ENCODE measurements around the gene NOD2. TPM values are rescaled to one million over a fixed set of nuclear protein-coding genes. Genes with fewer than 3 reads are reported as not detected.

Gene NOD2
- total RNA-seq, 2 experiments from 2014 or later: 3.3 to 3.8 TPM

GRCh38 chr16:50684823-50685461, 8.5 kb upstream of the NOD2 start:
- Mint-ChIP-seq H3K4me3 (peak overlapping the region; percentile 36), H3K27me3 (no peaks in the 10 kb centered on the region), H3K36me3 (ENCODE audit: low read depth) (peaks cover 12% of the 10 kb centered on the region), H3K4me1 (peaks cover 63% of the 10 kb centered on the region), H3K27ac (peak overlapping the region; percentile 87), H3K9me3 (peaks cover 2% of the 10 kb centered on the region)
- DNase-seq: peak; percentile 38
- ChIA-PET POLR2A (interaction anchor here (0.9 kb wide), 1 partner anchor 18 kb away, joined by 4 read pairs; no protein-coding TSS in a partner anchor), CTCF (interaction anchor here (1.2 to 12.2 kb wide), 5 partner anchors 11 to 660 kb away, joined by 3 to 224 read pairs (median 6); partner anchors contain the start of gene CNEP1R1)

GRCh38 chr16:50685462-50686063, 7.8 kb upstream of the NOD2 start:
- no peak for DNase-seq
- ChIA-PET POLR2A (interaction anchor here (0.9 kb wide), 1 partner anchor 18 kb away, joined by 4 read pairs; no protein-coding TSS in a partner anchor), CTCF (interaction anchor here (0.7 to 12.2 kb wide), 5 partner anchors 11 to 120 kb away, joined by 3 to 224 read pairs (median 4); no protein-coding TSS in a partner anchor)
- no peak overlapping the region for H3K4me3 Mint-ChIP-seq
- H3K9me3 Mint-ChIP-seq: peaks cover 2% of the 10 kb centered on the region
- H3K4me1 Mint-ChIP-seq: peaks cover 58% of the 10 kb centered on the region
- no peaks in the 10 kb centered on the region for H3K27me3 Mint-ChIP-seq
- H3K36me3 Mint-ChIP-seq (ENCODE audit: low read depth): peaks cover 8% of the 10 kb centered on the region
- peak overlapping the region; percentile 87 for H3K27ac Mint-ChIP-seq

- Mint-ChIP-seq H3K27me3 (peaks cover 2% of the 10 kb centered on the region), H3K4me3 (no peak overlapping the region), H3K27ac (no peak overlapping the region), H3K9me3 (peaks cover 2% of the 10 kb centered on the region), H3K4me1 (peaks cover 49% of the 10 kb centered on the region), H3K36me3 (ENCODE audit: low read depth) (peaks cover 6% of the 10 kb centered on the region)
- POLR2A ChIA-PET: no interaction called here
- CTCF ChIA-PET: interaction anchor here (5.2 to 12.2 kb wide), 2 partner anchors 8 to 20 kb away, joined by 24 to 224 read pairs; no protein-coding TSS in a partner anchor
- DNase-seq: no peak
Measured at GRCh38 chr16:50688083-50688482, 5.3 kb upstream of the NOD2 start.

- Mint-ChIP-seq H3K27me3 (peaks cover 2% of the 10 kb centered on the region), H3K4me1 (peaks cover 43% of the 10 kb centered on the region), H3K27ac (no peak overlapping the region), H3K36me3 (ENCODE audit: low read depth) (peaks cover 6% of the 10 kb centered on the region), H3K4me3 (no peak overlapping the region), H3K9me3 (no peaks in the 10 kb centered on the region)
- ChIA-PET CTCF (interaction anchor here (0.8 kb wide), 1 partner anchor 17 kb away, joined by 3 read pairs; no protein-coding TSS in a partner anchor), POLR2A (no interaction called here)
- no peak for DNase-seq
Measured at GRCh38 chr16:50688867-50689266, 4.5 kb upstream of the NOD2 start.

GRCh38 chr16:50690177-50690576, 3.2 kb upstream of the NOD2 start:
- H3K36me3 Mint-ChIP-seq (ENCODE audit: low read depth): no peaks in the 10 kb centered on the region
- no peak overlapping the region for H3K27ac Mint-ChIP-seq
- no peak overlapping the region for H3K4me3 Mint-ChIP-seq
- H3K9me3 Mint-ChIP-seq: no peaks in the 10 kb centered on the region
- peaks cover 41% of the 10 kb centered on the region for H3K4me1 Mint-ChIP-seq
- CTCF ChIA-PET: no interaction called here
- POLR2A ChIA-PET: no interaction called here
- no peak for DNase-seq
- H3K27me3 Mint-ChIP-seq: peaks cover 2% of the 10 kb centered on the region

- Mint-ChIP-seq H3K27me3 (peaks cover 4% of the 10 kb centered on the region), H3K27ac (peak overlapping the region; percentile 20), H3K4me3 (peak overlapping the region; percentile 47), H3K9me3 (no peaks in the 10 kb centered on the region), H3K4me1 (peaks cover 49% of the 10 kb centered on the region), H3K36me3 (ENCODE audit: low read depth) (peaks cover 2% of the 10 kb centered on the region)
- no peak for DNase-seq
- POLR2A ChIA-PET: no interaction called here
- CTCF ChIA-PET: no interaction called here
Measured at GRCh38 chr16:50692644-50692998, 785 bp upstream of the NOD2 start.

- DNase-seq: no peak
- Mint-ChIP-seq H3K4me3 (peak overlapping the region; percentile 65), H3K36me3 (ENCODE audit: low read depth) (peaks cover 2% of the 10 kb centered on the region), H3K4me1 (peaks cover 62% of the 10 kb centered on the region), H3K27me3 (peaks cover 4% of the 10 kb centered on the region), H3K9me3 (no peaks in the 10 kb centered on the region), H3K27ac (peak overlapping the region; percentile 14)
- CTCF ChIA-PET: interaction anchor here (1.0 to 4.7 kb wide), 5 partner anchors 8 to 27 kb away, joined by 3 to 24 read pairs (median 4); no protein-coding TSS in a partner anchor
- POLR2A ChIA-PET: no interaction called here
Measured at GRCh38 chr16:50694206-50694605, 800 bp downstream of the NOD2 start.

- DNase-seq: no peak
- Mint-ChIP-seq H3K36me3 (ENCODE audit: low read depth) (peaks cover 3% of the 10 kb centered on the region), H3K4me1 (peaks cover 70% of the 10 kb centered on the region), H3K27ac (peak overlapping the region; percentile 34), H3K9me3 (no peaks in the 10 kb centered on the region), H3K4me3 (no peak overlapping the region), H3K27me3 (peaks cover 4% of the 10 kb centered on the region)
- ChIA-PET CTCF (interaction anchor here (1.0 to 4.7 kb wide), 5 partner anchors 9 to 670 kb away, joined by 3 to 24 read pairs (median 4); partner anchors contain the start of gene CNEP1R1), POLR2A (no interaction called here)
Measured at GRCh38 chr16:50695017-50696000, 1.9 kb downstream of the NOD2 start.

GRCh38 chr16:50696126-50696525, 2.7 kb downstream of the NOD2 start:
- Mint-ChIP-seq H3K4me3 (no peak overlapping the region), H3K9me3 (no peaks in the 10 kb centered on the region), H3K27ac (peak overlapping the region; percentile 73), H3K4me1 (peaks cover 71% of the 10 kb centered on the region), H3K36me3 (ENCODE audit: low read depth) (peaks cover 10% of the 10 kb centered on the region), H3K27me3 (peaks cover 4% of the 10 kb centered on the region)
- DNase-seq: no peak
- ChIA-PET POLR2A (interaction anchor here (1.0 kb wide), 1 partner anchor 45 kb away, joined by 3 read pairs; no protein-coding TSS in a partner anchor), CTCF (interaction anchor here (0.9 to 4.7 kb wide), 4 partner anchors 10 to 50 kb away, joined by 3 to 24 read pairs (median 4); no protein-coding TSS in a partner anchor)

GRCh38 chr16:50696575-50697420, 3.4 kb downstream of the NOD2 start:
- Mint-ChIP-seq H3K27ac (peak overlapping the region; percentile 86), H3K27me3 (peaks cover 4% of the 10 kb centered on the region), H3K9me3 (peaks cover 3% of the 10 kb centered on the region), H3K36me3 (ENCODE audit: low read depth) (peaks cover 16% of the 10 kb centered on the region), H3K4me3 (peak overlapping the region; percentile 62), H3K4me1 (peaks cover 71% of the 10 kb centered on the region)
- peak; percentile 41 for DNase-seq
- POLR2A ChIA-PET: interaction anchor here (1.0 kb wide), 1 partner anchor 45 kb away, joined by 3 read pairs; no protein-coding TSS in a partner anchor
- CTCF ChIA-PET: interaction anchor here (0.9 to 4.7 kb wide), 6 partner anchors 11 to 49 kb away, joined by 3 to 24 read pairs (median 5); no protein-coding TSS in a partner anchor

- H3K27ac Mint-ChIP-seq: peak overlapping the region; percentile 86
- POLR2A ChIA-PET: interaction anchor here (1.0 kb wide), 1 partner anchor 44 kb away, joined by 3 read pairs; the partner anchor contains the start of gene CYLD
- no peak for DNase-seq
- peak overlapping the region; percentile 62 for H3K4me3 Mint-ChIP-seq
- peaks cover 4% of the 10 kb centered on the region for H3K27me3 Mint-ChIP-seq
- H3K36me3 Mint-ChIP-seq (ENCODE audit: low read depth): peaks cover 18% of the 10 kb centered on the region
- H3K4me1 Mint-ChIP-seq: peaks cover 69% of the 10 kb centered on the region
- CTCF ChIA-PET: interaction anchor here (1.2 to 4.7 kb wide), 5 partner anchors 11 to 48 kb away, joined by 3 to 24 read pairs (median 6); no protein-coding TSS in a partner anchor
- H3K9me3 Mint-ChIP-seq: peaks cover 3% of the 10 kb centered on the region
Measured at GRCh38 chr16:50697421-50697715, 4.0 kb downstream of the NOD2 start.
